ENCODE measurements around the gene TCF12.

- TF ChIP-seq, protein P1, sequence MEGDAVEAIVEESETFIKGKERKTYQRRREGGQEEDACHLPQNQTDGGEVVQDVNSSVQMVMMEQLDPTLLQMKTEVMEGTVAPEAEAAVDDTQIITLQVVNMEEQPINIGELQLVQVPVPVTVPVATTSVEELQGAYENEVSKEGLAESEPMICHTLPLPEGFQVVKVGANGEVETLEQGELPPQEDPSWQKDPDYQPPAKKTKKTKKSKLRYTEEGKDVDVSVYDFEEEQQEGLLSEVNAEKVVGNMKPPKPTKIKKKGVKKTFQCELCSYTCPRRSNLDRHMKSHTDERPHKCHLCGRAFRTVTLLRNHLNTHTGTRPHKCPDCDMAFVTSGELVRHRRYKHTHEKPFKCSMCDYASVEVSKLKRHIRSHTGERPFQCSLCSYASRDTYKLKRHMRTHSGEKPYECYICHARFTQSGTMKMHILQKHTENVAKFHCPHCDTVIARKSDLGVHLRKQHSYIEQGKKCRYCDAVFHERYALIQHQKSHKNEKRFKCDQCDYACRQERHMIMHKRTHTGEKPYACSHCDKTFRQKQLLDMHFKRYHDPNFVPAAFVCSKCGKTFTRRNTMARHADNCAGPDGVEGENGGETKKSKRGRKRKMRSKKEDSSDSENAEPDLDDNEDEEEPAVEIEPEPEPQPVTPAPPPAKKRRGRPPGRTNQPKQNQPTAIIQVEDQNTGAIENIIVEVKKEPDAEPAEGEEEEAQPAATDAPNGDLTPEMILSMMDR (IDR thresholded peaks at IDR 0.05; ENCODE audit: low read length): no peak
- no peak for TF ChIP-seq EZH2 (IDR thresholded peaks at IDR 0.05; ENCODE audit: borderline replicate concordance, low read length)
Observed at GRCh38 chr15:57012556-57012955, 94.1 kb downstream of the TCF12 start.
